HepG2 (cell line): ENCODE measurements around the gene ACACB. TPM values are rescaled to one million over a fixed set of nuclear protein-coding genes. Genes with fewer than 3 reads are reported as not detected.
A peak's percentile ranks its signal among the peaks of the same experiment; 100 is the strongest.

Experiments
- ARID2 ChIP-seq: sonication (generic); formaldehyde crosslinking; IDR thresholded peaks from 2 replicates; pipeline ENCODE4 v1.8.1; 2022; ENCODE audit warnings: mild to moderate bottlenecking, missing genetic modification reagents, borderline replicate concordance
- GLI4 ChIP-seq: sonication (generic); formaldehyde crosslinking; IDR thresholded peaks from 2 replicates; pipeline ENCODE4 v1.5.1; 2020; ENCODE audit warnings: missing genetic modification reagents, mild to moderate bottlenecking, moderate library complexity, borderline replicate concordance
- NFIB ChIP-seq: sonication (generic); formaldehyde crosslinking; IDR thresholded peaks from 2 replicates; pipeline ENCODE4 v1.9.0; 2021; ENCODE audit warnings: missing genetic modification reagents, mild to moderate bottlenecking, borderline replicate concordance
- PHF20 ChIP-seq: sonication (generic); formaldehyde crosslinking; IDR thresholded peaks from 2 replicates; pipeline ENCODE4 v1.5.0; 2020; ENCODE audit warnings: mild to moderate bottlenecking, missing genetic modification reagents
- RELA ChIP-seq: sonication (generic); formaldehyde crosslinking; IDR thresholded peaks from 2 replicates; pipeline ENCODE4 v1.4.0; 2020; ENCODE audit warnings: missing genetic modification reagents
- SETDB1 ChIP-seq: sonication (generic); formaldehyde crosslinking; IDR thresholded peaks from 2 replicates; pipeline ENCODE4 v1.5.1; 2020; ENCODE audit warnings: missing genetic modification reagents, mild to moderate bottlenecking, borderline replicate concordance
- SP5 ChIP-seq: IDR thresholded peaks from 2 replicates; pipeline ENCODE4 v1.6.1; 2016; ENCODE audit warnings: low read depth, borderline replicate concordance
- TFDP2 ChIP-seq: sonication (generic); formaldehyde crosslinking; IDR thresholded peaks from 2 replicates; pipeline ENCODE4 v1.4.0; 2020; ENCODE audit warnings: missing genetic modification reagents
- ZBTB33 ChIP-seq: sonication (generic); formaldehyde crosslinking; IDR thresholded peaks from 2 replicates; pipeline ENCODE4 v1.4.0; 2020; ENCODE audit warnings: missing genetic modification reagents
- ZEB1 ChIP-seq: IDR thresholded peaks from 2 replicates; pipeline ENCODE4 v1.6.1; 2012; ENCODE audit warnings: mild to moderate bottlenecking, low read depth, inconsistent platforms; ENCODE audit not compliant: insufficient replicate concordance
- ZNF138 ChIP-seq: sonication (generic); formaldehyde crosslinking; IDR thresholded peaks from 2 replicates; pipeline ENCODE4 v1.5.0; 2020; ENCODE audit warnings: mild to moderate bottlenecking, low read depth, missing genetic modification reagents
- ZNF232 ChIP-seq: sonication (generic); formaldehyde crosslinking; IDR thresholded peaks from 2 replicates; pipeline ENCODE4 v1.4.0; 2020; ENCODE audit warnings: missing genetic modification reagents, borderline replicate concordance
- ZNF253 ChIP-seq: sonication (generic); formaldehyde crosslinking; IDR thresholded peaks from 2 replicates; pipeline ENCODE4 v1.8.0; 2022; ENCODE audit warnings: mild to moderate bottlenecking, missing genetic modification reagents, borderline replicate concordance
- ZNF431 ChIP-seq: sonication (generic); formaldehyde crosslinking; IDR thresholded peaks from 2 replicates; pipeline ENCODE4 v1.9.0; 2022; ENCODE audit warnings: missing genetic modification reagents, low read depth, mild to moderate bottlenecking, borderline replicate concordance
- ZNF484 ChIP-seq: sonication (generic); formaldehyde crosslinking; IDR thresholded peaks from 2 replicates; pipeline ENCODE4 v1.5.1; 2020; ENCODE audit warnings: mild to moderate bottlenecking, low read depth, missing genetic modification reagents, borderline replicate concordance
- ZNF543 ChIP-seq: sonication (generic); formaldehyde crosslinking; IDR thresholded peaks from 2 replicates; pipeline ENCODE4 v1.4.0; 2020; ENCODE audit warnings: mild to moderate bottlenecking, missing genetic modification reagents
- ZNF607 ChIP-seq: sonication (generic); formaldehyde crosslinking; IDR thresholded peaks from 2 replicates; pipeline ENCODE4 v1.5.1; 2020; ENCODE audit warnings: missing genetic modification reagents, mild to moderate bottlenecking, borderline replicate concordance
- polyA plus RNA-seq, 8 experiments: library from polyadenylated mRNA; depleted of rRNA in 3 of 8; stranded (reverse) in 7 of 8; unstranded in 1 of 8; fragments of >200 nt; fragmentation: Illumina TruSeq in 4 of 8; extraction: Trizol in 4 of 8; gene quantifications; 2 replicates each; pipeline versions ENCODE4 v1.2.1 to v1.2.3, GENCODE V29; 2011 to 2016; ENCODE audit warnings: low read depth in 4 of 8, missing spikeins in 1 of 8, mixed read lengths in 1 of 8; ENCODE audit not compliant: insufficient read depth in 1 of 8
- total RNA-seq, 5 experiments: library from RNA; depleted of rRNA; stranded (reverse); fragments of >200 nt; fragmentation: Illumina TruSeq; extraction: Trizol; gene quantifications; 2 replicates each; pipeline ENCODE4 v1.2.3, GENCODE V29; 2016; ENCODE audit warnings: low read depth in 1 of 5
- TF ChIP-seq, protein P1 (sequence below): sonication (generic); formaldehyde crosslinking; IDR thresholded peaks from 2 replicates; pipeline ENCODE4 v1.5.0; 2020; ENCODE audit warnings: mild to moderate bottlenecking, missing genetic modification reagents, borderline replicate concordance
- TF ChIP-seq, protein P2 (sequence below): sonication (generic); formaldehyde crosslinking; IDR thresholded peaks from 2 replicates; pipeline ENCODE4 v1.4.0; 2020; ENCODE audit warnings: missing genetic modification reagents
- TF ChIP-seq, protein P3 (sequence below): sonication (generic); formaldehyde crosslinking; IDR thresholded peaks from 2 replicates; pipeline ENCODE4 v1.5.1; 2020; ENCODE audit warnings: missing genetic modification reagents, mild to moderate bottlenecking, borderline replicate concordance

ACACB gene
- total and polyA plus RNA-seq, 2 of the 13 experiments (the other 11 are each of a cell fraction or from before 2014, with no cell fraction given) = 6.2 to 8.6 TPM

DNA sequence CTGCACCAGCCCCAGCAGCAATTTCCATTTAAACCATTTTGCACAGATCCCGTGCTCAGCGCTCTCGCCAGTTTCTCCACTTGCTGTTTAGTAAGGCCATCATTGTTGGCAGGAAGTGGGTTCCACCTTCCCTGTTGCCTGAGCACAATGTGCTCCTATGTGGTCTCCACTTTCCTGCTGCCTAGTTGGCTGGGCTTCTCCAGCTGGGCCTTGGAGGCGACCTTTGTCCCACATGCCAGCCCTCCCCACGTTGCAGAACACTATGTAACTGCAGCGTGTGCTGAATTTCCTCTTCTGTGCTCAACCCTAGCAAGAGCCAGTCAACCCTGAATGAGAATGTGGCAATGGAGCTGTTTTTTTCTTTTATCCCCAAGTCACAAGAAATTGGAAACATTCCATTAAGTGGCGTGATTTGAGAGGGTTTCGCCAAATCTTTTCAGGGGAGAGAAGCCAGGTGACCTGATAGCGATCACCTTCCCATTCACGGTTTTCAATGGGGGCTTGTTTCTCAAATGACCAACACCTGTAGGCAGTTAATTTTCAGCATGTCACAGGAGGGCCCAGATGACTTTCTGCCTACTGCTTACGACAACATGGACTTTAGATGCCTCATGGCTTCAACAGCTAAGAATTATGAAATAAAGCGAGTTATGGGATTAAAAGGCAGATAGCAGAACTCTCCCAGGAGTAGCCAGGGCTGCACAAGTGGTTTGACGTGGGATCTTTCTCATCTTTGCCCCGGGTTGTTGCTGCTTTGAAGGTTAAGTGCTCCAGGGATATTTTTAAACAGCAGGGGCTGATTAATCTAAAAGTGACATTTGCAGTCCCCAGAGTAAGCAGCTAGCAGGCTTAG is at the start of gene ACACB (continued):
- TF ChIP-seq, protein P1, sequence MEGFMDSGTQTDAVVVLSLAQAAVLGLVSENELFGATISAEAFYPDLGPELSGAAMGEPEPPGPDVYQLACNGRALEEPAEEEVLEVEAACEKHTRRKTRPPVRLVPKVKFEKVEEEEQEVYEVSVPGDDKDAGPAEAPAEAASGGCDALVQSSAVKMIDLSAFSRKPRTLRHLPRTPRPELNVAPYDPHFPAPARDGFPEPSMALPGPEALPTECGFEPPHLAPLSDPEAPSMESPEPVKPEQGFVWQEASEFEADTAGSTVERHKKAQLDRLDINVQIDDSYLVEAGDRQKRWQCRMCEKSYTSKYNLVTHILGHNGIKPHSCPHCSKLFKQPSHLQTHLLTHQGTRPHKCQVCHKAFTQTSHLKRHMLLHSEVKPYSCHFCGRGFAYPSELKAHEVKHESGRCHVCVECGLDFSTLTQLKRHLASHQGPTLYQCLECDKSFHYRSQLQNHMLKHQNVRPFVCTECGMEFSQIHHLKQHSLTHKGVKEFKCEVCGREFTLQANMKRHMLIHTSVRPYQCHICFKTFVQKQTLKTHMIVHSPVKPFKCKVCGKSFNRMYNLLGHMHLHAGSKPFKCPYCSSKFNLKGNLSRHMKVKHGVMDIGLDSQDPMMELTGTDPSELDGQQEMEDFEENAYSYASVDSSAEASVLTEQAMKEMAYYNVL (CRISPR knock-in tag) = peak; percentile 80; the same call in 1 of the 2 replicates
- TF ChIP-seq RELA (CRISPR knock-in tag) (0 out of 2 replicates have a peak, but pooled peaks have one; percentile 66), ZEB1 (no peak), ZBTB33 (CRISPR knock-in tag) (peak; percentile 45; the same call in 1 of the 2 replicates), ZNF232 (CRISPR knock-in tag) (no peak), ZNF607 (CRISPR knock-in tag) (peak; percentile 52; the same call in 1 of the 2 replicates), ZNF253 (CRISPR knock-in tag) (no peak), ZNF138 (no peak), ZNF484 (no peak), TFDP2 (CRISPR knock-in tag) (peak; percentile 55; the same call in 1 of the 2 replicates), ZNF543 (CRISPR knock-in tag) (0 out of 2 replicates have a peak, but pooled peaks have one; percentile 19), PHF20 (no peak), ZNF431 (CRISPR knock-in tag) (no peak), SP5 (CRISPR knock-in tag) (no peak), SETDB1 (CRISPR knock-in tag) (no peak), NFIB (no peak), GLI4 (CRISPR knock-in tag) (no peak), ARID2 (no peak)
- TF ChIP-seq, protein P2, sequence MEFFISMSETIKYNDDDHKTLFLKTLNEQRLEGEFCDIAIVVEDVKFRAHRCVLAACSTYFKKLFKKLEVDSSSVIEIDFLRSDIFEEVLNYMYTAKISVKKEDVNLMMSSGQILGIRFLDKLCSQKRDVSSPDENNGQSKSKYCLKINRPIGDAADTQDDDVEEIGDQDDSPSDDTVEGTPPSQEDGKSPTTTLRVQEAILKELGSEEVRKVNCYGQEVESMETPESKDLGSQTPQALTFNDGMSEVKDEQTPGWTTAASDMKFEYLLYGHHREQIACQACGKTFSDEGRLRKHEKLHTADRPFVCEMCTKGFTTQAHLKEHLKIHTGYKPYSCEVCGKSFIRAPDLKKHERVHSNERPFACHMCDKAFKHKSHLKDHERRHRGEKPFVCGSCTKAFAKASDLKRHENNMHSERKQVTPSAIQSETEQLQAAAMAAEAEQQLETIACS (CRISPR knock-in tag) = no peak
- TF ChIP-seq, protein P3, sequence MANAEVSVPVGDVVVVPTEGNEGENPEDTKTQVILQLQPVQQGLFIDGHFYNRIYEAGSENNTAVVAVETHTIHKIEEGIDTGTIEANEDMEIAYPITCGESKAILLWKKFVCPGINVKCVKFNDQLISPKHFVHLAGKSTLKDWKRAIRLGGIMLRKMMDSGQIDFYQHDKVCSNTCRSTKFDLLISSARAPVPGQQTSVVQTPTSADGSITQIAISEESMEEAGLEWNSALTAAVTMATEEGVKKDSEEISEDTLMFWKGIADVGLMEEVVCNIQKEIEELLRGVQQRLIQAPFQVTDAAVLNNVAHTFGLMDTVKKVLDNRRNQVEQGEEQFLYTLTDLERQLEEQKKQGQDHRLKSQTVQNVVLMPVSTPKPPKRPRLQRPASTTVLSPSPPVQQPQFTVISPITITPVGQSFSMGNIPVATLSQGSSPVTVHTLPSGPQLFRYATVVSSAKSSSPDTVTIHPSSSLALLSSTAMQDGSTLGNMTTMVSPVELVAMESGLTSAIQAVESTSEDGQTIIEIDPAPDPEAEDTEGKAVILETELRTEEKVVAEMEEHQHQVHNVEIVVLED (CRISPR knock-in tag) = peak; percentile 28; the same call in 1 of the 2 replicates
